Panc1 (cell line): ENCODE results near the gene CACNA1I.

ENCODE experiments used
- CTCF ChIP-seq: fragments of 450-650 bp; IDR thresholded peaks from 2 replicates; pipeline ENCODE4 v1.5.1; 2017; ENCODE audit warnings: mild to moderate bottlenecking
- POLR2AphosphoS5 ChIP-seq: IDR thresholded peaks from 2 replicates; pipeline ENCODE4 v1.6.1; 2012; ENCODE audit warnings: mild to moderate bottlenecking, low read depth, low read length, moderate library complexity
- REST ChIP-seq, 2 experiments: IDR thresholded peaks; 2 replicates each; pipeline ENCODE4 v1.6.1; 2011 to 2012; ENCODE audit warnings: low read depth in 2 of 2, control low read depth in 1 of 2, low read length in 1 of 2, mild to moderate bottlenecking in 1 of 2, moderate library complexity in 1 of 2; ENCODE audit not compliant: insufficient read depth in 1 of 2
- SIN3A ChIP-seq: IDR thresholded peaks from 2 replicates; pipeline ENCODE4 v1.6.1; 2012; ENCODE audit warnings: low read depth, mild to moderate bottlenecking, low read length, moderate library complexity, borderline replicate concordance; ENCODE audit not compliant: insufficient read depth
- TCF7L2 ChIP-seq: IDR thresholded peaks from 2 replicates; pipeline ENCODE4 v1.6.1; 2011; ENCODE audit warnings: mild to moderate bottlenecking, low read depth, low read length, inconsistent platforms

- no peak for TF ChIP-seq CTCF
- no peak for TF ChIP-seq POLR2AphosphoS5
- TF ChIP-seq TCF7L2 = no peak
- TF ChIP-seq REST (IDR thresholded peaks at IDR 0.05; ENCODE audit: insufficient read depth in 1 of 2, low read depth in 2 of 2, low read length in 1 of 2) = no peak
- no peak for TF ChIP-seq SIN3A
Observed at GRCh38 chr22:39567135-39567946, 3.2 kb upstream of the CACNA1I start.
